Keratinocyte (primary cell): Measurements from ENCODE around the gene SMIM45.

Experiments
- DNase-seq: peaks from one replicate; pipeline ENCODE4 v3.0.0-alpha.2; 2011; ENCODE audit warnings: low read depth, missing footprints, low spot score
- FAIRE-seq: peaks from 2 replicates; lab custom pipeline; 2011; peaks lifted over from hg19 to GRCh38; lab: Jason Lieb, UNC
- H2AFZ ChIP-seq: 2 replicates; pipeline ENCODE4 v1.6.0; 2012; ENCODE audit warnings: low read length, control low read depth, inconsistent platforms; ENCODE audit not compliant: control insufficient read depth
- H3K27ac ChIP-seq: 2 replicates; pipeline ENCODE4 v1.5.1; 2011; ENCODE audit warnings: low read length; ENCODE audit not compliant: control insufficient read depth, insufficient read depth
- H3K27me3 ChIP-seq: 3 replicates; pipeline ENCODE4 v1.6.0; 2011; ENCODE audit warnings: low read length; ENCODE audit not compliant: control insufficient read depth, insufficient read depth; ENCODE audit errors: extremely low read depth
- H3K36me3 ChIP-seq, 2 experiments: 2 replicates in 1 of 2; 3 replicates in 1 of 2; pipeline ENCODE4 v1.5.1; 2011; ENCODE audit warnings: low read length in 2 of 2, mild to moderate bottlenecking in 1 of 2; ENCODE audit not compliant: control insufficient read depth in 2 of 2, insufficient read depth in 2 of 2; ENCODE audit errors: extremely low read depth in 1 of 2
- H3K4me1 ChIP-seq: 3 replicates; pipeline ENCODE4 v1.5.1; 2011; ENCODE audit warnings: low read length; ENCODE audit not compliant: control insufficient read depth, insufficient read depth; ENCODE audit errors: extremely low read depth
- H3K4me2 ChIP-seq: 3 replicates; pipeline ENCODE4 v1.6.0; 2011; ENCODE audit warnings: low read depth, low read length; ENCODE audit not compliant: control insufficient read depth, insufficient read depth; ENCODE audit errors: extremely low read depth
- H3K4me3 ChIP-seq, 3 experiments: fragments of 200-600 bp in 1 of 3; sonication (generic) in 1 of 3; 2 replicates in 2 of 3; 3 replicates in 1 of 3; pipeline ENCODE4 v1.5.1; 2011 to 2016; ENCODE audit warnings: low read length in 3 of 3, mild to moderate bottlenecking in 3 of 3, control low read depth in 2 of 3, inconsistent platforms in 1 of 3, low read depth in 1 of 3, mixed read lengths in 1 of 3, mixed run types in 1 of 3, moderate library complexity in 1 of 3; ENCODE audit not compliant: control insufficient read depth in 2 of 3, insufficient read depth in 2 of 3; ENCODE audit errors: extremely low read depth in 1 of 3
- H3K79me2 ChIP-seq: 2 replicates; pipeline ENCODE4 v1.6.0; 2012; ENCODE audit warnings: low read length; ENCODE audit not compliant: control insufficient read depth, insufficient read depth
- H3K9ac ChIP-seq: 3 replicates; pipeline ENCODE4 v1.6.0; 2011; ENCODE audit warnings: low read length; ENCODE audit not compliant: control insufficient read depth, insufficient read depth; ENCODE audit errors: extremely low read depth
- H3K9me1 ChIP-seq: 3 replicates; pipeline ENCODE4 v1.6.0; 2011; ENCODE audit warnings: low read length; ENCODE audit not compliant: control insufficient read depth, insufficient read depth; ENCODE audit errors: extremely low read depth
- H3K9me3 ChIP-seq: 2 replicates; pipeline ENCODE4 v1.5.1; 2012; ENCODE audit warnings: low read depth, low read length; ENCODE audit not compliant: control insufficient read depth
- H4K20me1 ChIP-seq: 3 replicates; pipeline ENCODE4 v1.6.0; 2011; ENCODE audit warnings: low read length; ENCODE audit not compliant: control insufficient read depth, insufficient read depth; ENCODE audit errors: extremely low read depth
- EZH2 ChIP-seq: IDR thresholded peaks from one replicate; pipeline ENCODE4 v1.6.1; 2012; ENCODE audit warnings: inconsistent platforms, mild to moderate bottlenecking, low read length, moderate library complexity
- dilution Hi-C: fragments of 300-500 bp; cut with MboI; formaldehyde crosslinking; loops from one replicate; pipeline ENCODE4 v1.7.0; 2020; ENCODE audit warnings: low sequenced_read_pairs; ENCODE audit not compliant: extremely low pct_ligation_motif_present
- TF ChIP-seq, protein P1 (sequence below), 3 experiments: IDR thresholded peaks in 1 of 3; conservative IDR thresholded peaks in 1 of 3; optimal IDR thresholded peaks in 1 of 3; 2 replicates in 2 of 3; 3 replicates in 1 of 3; pipeline versions ENCODE3 to v1.5.1; 2011; ENCODE audit warnings: low read length in 3 of 3, mild to moderate bottlenecking in 3 of 3, moderate library complexity in 2 of 3, control low read depth in 1 of 3, inconsistent platforms in 1 of 3; ENCODE audit not compliant: insufficient read depth in 2 of 3; ENCODE audit errors: extremely low read depth in 1 of 3

Gene SMIM45

DNA sequence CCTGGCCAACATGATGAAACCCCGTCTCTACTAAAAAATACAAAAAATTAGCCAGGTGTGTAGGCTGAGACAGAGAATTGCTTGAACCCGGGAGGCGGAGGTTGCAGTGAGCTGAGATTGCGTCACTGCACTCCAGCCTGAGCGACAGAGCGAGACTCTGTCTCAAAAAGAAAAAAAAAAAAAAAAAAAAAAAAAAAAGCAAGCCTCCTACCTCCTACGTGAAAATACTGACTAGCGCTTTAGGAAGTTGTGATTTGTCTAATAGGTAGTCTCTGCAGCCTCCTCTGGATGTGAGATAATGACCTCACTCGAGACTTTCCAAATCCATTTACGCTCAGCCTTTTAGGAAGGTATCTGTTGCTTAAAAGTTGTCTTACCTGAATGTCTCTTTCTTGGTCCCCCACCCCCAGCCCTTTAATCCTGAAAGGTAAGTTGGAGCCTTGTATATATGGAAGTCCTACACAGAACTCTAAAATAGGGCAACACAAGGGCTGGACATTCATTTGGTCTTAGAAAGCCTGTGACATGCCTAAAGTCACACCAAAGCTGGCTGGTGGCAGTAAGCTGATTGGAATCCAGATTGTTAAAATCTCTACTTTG lies 22.8 kb downstream of the SMIM45 start:
- Histone ChIP-seq H3K27ac (no peak overlapping the region), H3K9me3 (no peaks in the 10 kb centered on the region), H2AFZ (no peak overlapping the region), H3K4me3 (no peak overlapping the region), H4K20me1 (peaks cover 2% of the 10 kb centered on the region), H3K4me1 (no peaks in the 10 kb centered on the region), H3K9me1 (no peaks in the 10 kb centered on the region), H3K27me3 (peaks cover 51% of the 10 kb centered on the region), H3K36me3 (no peaks in the 10 kb centered on the region), H3K9ac (no peak overlapping the region), H3K4me2 (no peak overlapping the region), H3K79me2 (no peaks in the 10 kb centered on the region)
- no peak for TF ChIP-seq EZH2
- TF ChIP-seq, protein P1, sequence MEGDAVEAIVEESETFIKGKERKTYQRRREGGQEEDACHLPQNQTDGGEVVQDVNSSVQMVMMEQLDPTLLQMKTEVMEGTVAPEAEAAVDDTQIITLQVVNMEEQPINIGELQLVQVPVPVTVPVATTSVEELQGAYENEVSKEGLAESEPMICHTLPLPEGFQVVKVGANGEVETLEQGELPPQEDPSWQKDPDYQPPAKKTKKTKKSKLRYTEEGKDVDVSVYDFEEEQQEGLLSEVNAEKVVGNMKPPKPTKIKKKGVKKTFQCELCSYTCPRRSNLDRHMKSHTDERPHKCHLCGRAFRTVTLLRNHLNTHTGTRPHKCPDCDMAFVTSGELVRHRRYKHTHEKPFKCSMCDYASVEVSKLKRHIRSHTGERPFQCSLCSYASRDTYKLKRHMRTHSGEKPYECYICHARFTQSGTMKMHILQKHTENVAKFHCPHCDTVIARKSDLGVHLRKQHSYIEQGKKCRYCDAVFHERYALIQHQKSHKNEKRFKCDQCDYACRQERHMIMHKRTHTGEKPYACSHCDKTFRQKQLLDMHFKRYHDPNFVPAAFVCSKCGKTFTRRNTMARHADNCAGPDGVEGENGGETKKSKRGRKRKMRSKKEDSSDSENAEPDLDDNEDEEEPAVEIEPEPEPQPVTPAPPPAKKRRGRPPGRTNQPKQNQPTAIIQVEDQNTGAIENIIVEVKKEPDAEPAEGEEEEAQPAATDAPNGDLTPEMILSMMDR (optimal IDR thresholded peaks at IDR 0.05 in 1 of 3, IDR thresholded peaks at IDR 0.05 in 1 of 3, conservative IDR thresholded peaks at IDR 0.05 in 1 of 3; ENCODE audit: extremely low read depth in 1 of 3, insufficient read depth in 2 of 3, low read length in 3 of 3), result no peak
- no peak for FAIRE-seq
- dilution Hi-C loops, result no loop called here
- no peak for DNase-seq

DNA sequence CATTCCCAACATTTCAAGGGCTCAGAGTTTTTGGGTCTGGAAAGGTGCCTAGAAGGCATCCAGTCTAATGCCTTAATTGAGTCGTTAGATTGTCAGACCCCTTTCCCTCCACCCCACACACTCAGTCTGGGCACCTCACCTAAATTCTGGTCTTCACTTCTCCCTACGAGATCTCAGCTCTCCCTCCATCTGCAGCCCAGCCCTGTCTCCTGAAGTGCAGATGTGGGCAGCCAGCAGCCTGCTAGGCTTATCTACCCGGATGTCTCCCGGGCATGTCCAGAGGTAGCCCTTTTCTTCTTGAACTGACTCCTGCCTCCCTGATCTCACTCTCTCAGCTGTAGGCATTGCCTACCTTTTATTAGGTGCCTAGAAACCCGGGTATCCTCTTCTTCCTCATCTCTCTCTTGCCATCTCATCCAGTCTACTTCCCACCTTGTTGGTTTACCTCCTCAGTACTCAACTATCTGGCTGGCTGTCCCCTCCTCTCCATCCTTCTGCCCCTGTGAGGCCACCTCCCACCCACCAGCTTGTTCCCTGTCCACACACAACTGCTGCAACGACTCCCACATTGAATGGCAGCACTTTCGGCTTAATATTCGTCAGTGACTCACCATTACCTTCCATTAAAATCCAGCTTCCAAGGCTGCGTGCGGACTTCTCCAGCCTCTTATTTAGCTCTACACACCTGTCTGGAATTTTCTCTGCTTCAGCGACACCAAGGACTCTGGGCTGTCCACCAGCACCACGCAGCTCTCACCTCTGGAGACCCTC lies 23.5 kb downstream of the SMIM45 start:
- Histone ChIP-seq H2AFZ (no peak overlapping the region), H3K9me3 (no peaks in the 10 kb centered on the region), H3K27me3 (peaks cover 51% of the 10 kb centered on the region), H3K4me1 (no peaks in the 10 kb centered on the region), H3K4me3 (no peak overlapping the region), H3K4me2 (no peak overlapping the region), H3K9ac (no peak overlapping the region), H3K79me2 (no peaks in the 10 kb centered on the region), H3K9me1 (no peaks in the 10 kb centered on the region), H3K36me3 (no peaks in the 10 kb centered on the region), H3K27ac (no peak overlapping the region), H4K20me1 (peaks cover 2% of the 10 kb centered on the region)
- FAIRE-seq (no peak), DNase-seq (no peak)
- dilution Hi-C loops, result no loop called here
- no peak for TF ChIP-seq EZH2
- TF ChIP-seq, protein P1 (optimal IDR thresholded peaks at IDR 0.05 in 1 of 3, IDR thresholded peaks at IDR 0.05 in 1 of 3, conservative IDR thresholded peaks at IDR 0.05 in 1 of 3; ENCODE audit: extremely low read depth in 1 of 3, insufficient read depth in 2 of 3, low read length in 3 of 3), result no peak
